Muscle layer of colon (tissue), 2 donors: ENCODE data around the gene TMEM254.
"Not testable (repeated sequence)": the region's sequence is repeated elsewhere in the genome, so short reads cannot be mapped to it uniquely, and the experiment has no call there.

Source experiments
- H3K27ac ChIP-seq: one replicate; pipeline ENCODE4 v1.7.0; 2013; ENCODE audit warnings: low read depth, mild to moderate bottlenecking, low read length, moderate library complexity
- H3K27me3 ChIP-seq, 2 donors: one replicate each; pipeline ENCODE4 v1.7.0; 2013; ENCODE audit warnings: low read length in 2 of 2, mild to moderate bottlenecking in 2 of 2; ENCODE audit not compliant: insufficient read depth in 2 of 2, control insufficient read depth in 1 of 2
- H3K36me3 ChIP-seq: one replicate; pipeline ENCODE4 v1.7.0; 2013; ENCODE audit warnings: mild to moderate bottlenecking, low read length; ENCODE audit not compliant: insufficient read depth
- H3K4me1 ChIP-seq: one replicate; pipeline ENCODE4 v1.7.0; 2013; ENCODE audit warnings: mild to moderate bottlenecking, low read length; ENCODE audit not compliant: insufficient read depth
- H3K4me3 ChIP-seq, 2 donors: one replicate each; pipeline ENCODE4 v1.7.0; 2013; ENCODE audit warnings: low read length in 2 of 2, low read depth in 1 of 2, mild to moderate bottlenecking in 1 of 2, moderate library complexity in 1 of 2
- H3K9ac ChIP-seq: one replicate; pipeline ENCODE4 v1.7.0; 2013; ENCODE audit warnings: low read length
- H3K9me3 ChIP-seq: one replicate; pipeline ENCODE4 v1.7.0; 2013; ENCODE audit warnings: mild to moderate bottlenecking, low read length
- donor health status: abdominal sarcoma.
- donor health status: Adenocarcinoma of cecum.

The TMEM254 gene

DNA sequence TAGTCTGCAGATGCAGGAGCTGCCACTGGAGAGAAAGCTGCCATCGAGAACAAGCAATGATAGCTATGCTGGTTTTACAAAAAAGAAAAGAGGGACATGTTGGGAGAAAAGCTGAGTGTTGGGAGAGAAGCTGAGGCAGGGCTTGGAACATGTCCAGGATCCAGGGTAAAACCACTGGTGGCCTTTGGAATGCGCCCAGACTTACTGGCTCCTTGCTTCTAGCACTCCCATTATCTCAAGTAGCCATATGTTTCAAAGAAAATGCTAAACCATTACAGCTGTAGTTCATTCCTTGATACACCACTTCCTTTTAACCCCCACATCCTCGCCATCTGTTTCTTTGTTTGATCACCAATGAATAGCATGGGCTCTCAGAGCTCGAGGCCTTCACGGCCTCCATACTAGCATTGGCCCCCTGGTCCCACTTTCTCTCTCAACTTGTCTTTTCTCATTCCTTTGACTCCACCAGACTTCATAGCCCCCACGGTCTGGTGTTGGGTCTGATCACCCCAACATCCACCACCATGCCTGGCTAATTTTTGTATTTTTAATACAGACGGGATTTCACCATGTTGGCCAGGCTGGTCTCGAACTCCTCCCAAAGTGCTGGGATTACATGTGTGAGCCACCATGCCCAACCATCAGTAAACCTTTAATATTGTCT is 30.2 kb downstream of the TMEM254 start:
- Histone ChIP-seq H3K4me1 (no peaks in the 10 kb centered on the region), H3K4me3 (no peak overlapping the region), H3K27me3 (no peaks in the 10 kb centered on the region), H3K9ac (no peak overlapping the region), H3K27ac (no peak overlapping the region), H3K36me3 (no peaks in the 10 kb centered on the region), H3K9me3 (no peaks in the 10 kb centered on the region)

DNA sequence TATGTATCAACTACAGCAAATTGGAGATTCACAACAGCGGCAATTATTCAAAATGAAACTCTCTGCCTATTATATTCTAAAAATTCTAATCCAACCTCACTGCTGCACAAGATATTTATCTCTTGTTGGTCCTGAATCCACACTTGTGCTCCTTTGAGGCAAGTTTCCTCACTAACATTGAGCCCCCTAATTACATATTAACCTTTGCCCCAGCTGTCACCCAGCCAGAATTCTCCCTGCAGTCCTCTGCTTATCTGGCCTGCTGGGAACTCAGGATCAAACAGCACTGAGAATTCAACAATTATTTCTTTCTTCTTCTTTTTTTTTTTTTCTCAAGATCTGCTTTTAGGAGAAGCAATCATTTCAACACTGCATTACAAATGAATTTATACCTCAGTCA is 32.5 kb downstream of the TMEM254 start:
- no peak overlapping the region for H3K27ac ChIP-seq
- H3K4me3 ChIP-seq, result no peak overlapping the region
- no peaks in the 10 kb centered on the region for H3K9me3 ChIP-seq

GRCh38 chr10:80118669-80119068 is 40.2 kb downstream of the TMEM254 start:
- no peaks in the 10 kb centered on the region for H3K27me3 ChIP-seq
- H3K4me3 ChIP-seq, result no peak overlapping the region
- H3K27ac ChIP-seq, result no peak overlapping the region
- no peaks in the 10 kb centered on the region for H3K9me3 ChIP-seq
- H3K4me1 ChIP-seq, result no peaks in the 10 kb centered on the region
- H3K9ac ChIP-seq, result no peak overlapping the region
- no peaks in the 10 kb centered on the region for H3K36me3 ChIP-seq

More for the DNA sequence above, 32.5 kb downstream of the TMEM254 start:
- no peak overlapping the region for H3K9ac ChIP-seq
- H3K4me1 ChIP-seq, result no peaks in the 10 kb centered on the region
- no peaks in the 10 kb centered on the region for H3K36me3 ChIP-seq
- H3K27me3 ChIP-seq, result no peaks in the 10 kb centered on the region

DNA sequence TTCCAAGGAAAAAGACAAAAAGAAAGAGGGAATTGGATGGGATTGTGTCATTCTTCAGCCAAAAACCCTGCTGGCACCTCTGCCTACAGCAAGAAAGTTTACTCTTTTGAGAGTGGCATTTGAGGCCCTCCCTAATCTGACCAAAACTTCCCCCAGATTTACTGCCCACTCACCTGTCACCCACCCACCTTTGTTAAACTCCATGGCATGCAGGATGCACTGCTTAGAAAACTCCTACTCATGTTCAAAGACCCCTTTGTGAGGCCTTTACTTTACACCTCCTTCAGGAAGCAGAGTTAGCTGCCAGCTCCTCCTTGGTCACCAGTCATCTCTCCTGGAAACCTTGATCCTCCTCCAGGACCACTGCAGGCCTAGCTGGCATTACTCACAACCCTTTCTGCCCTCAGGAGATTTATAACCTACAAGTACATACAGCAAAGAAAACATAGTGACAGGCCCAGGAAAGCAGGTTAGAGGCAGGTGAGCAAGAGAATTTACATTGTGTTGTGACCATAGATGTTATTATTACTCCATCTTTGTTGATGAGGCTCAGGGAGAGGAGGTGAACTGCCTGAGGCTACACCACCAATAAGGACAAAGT is 43.7 kb downstream of the TMEM254 start:
- Histone ChIP-seq H3K4me1 (no peaks in the 10 kb centered on the region), H3K4me3 (no peak overlapping the region), H3K9me3 (no peaks in the 10 kb centered on the region), H3K36me3 (no peaks in the 10 kb centered on the region), H3K9ac (no peak overlapping the region), H3K27ac (no peak overlapping the region), H3K27me3 (no peaks in the 10 kb centered on the region)

DNA sequence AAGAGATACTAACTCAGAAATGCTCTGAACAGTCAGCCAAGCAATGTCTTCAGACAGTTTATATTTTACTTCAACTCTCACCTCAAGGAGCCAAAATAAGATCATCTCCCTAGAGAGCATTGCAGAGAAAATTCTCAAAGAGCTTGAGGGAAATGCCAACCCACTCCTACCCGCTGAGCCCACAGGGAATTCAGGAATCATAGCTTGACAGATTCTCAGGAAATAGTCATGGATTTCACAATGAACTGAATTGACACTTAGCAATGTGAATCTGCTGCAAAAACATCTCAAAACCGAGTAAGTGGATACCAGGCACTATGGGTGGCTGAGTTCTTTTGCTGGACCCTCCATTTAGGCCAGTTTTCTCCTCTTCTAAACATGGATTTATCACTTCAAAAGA is 44.3 kb downstream of the TMEM254 start:
- Histone ChIP-seq H3K9ac (no peak overlapping the region), H3K27ac (no peak overlapping the region), H3K9me3 (no peaks in the 10 kb centered on the region), H3K4me3 (no peak overlapping the region), H3K27me3 (no peaks in the 10 kb centered on the region), H3K36me3 (no peaks in the 10 kb centered on the region), H3K4me1 (no peaks in the 10 kb centered on the region)

GRCh38 chr10:80126876-80127275 is 48.4 kb downstream of the TMEM254 start:
- no peak overlapping the region for H3K27ac ChIP-seq
- H3K27me3 ChIP-seq, result no peaks in the 10 kb centered on the region
- H3K4me3 ChIP-seq, result no peak overlapping the region
- H3K36me3 ChIP-seq, result no peaks in the 10 kb centered on the region
- no peak overlapping the region for H3K9ac ChIP-seq
- H3K4me1 ChIP-seq, result no peaks in the 10 kb centered on the region
- no peaks in the 10 kb centered on the region for H3K9me3 ChIP-seq

- H3K4me3 ChIP-seq, result no peak overlapping the region
- H3K36me3 ChIP-seq, result no peaks in the 10 kb centered on the region
- H3K27me3 ChIP-seq, result peaks cover 5 to 16% of the 10 kb centered on the region in 2 donors
- H3K27ac ChIP-seq, result no peak overlapping the region
- H3K4me1 ChIP-seq, result no peaks in the 10 kb centered on the region
- no peaks in the 10 kb centered on the region for H3K9me3 ChIP-seq
- no peak overlapping the region for H3K9ac ChIP-seq
Measured at GRCh38 chr10:80131499-80131901, 53.0 kb downstream of the TMEM254 start.

DNA sequence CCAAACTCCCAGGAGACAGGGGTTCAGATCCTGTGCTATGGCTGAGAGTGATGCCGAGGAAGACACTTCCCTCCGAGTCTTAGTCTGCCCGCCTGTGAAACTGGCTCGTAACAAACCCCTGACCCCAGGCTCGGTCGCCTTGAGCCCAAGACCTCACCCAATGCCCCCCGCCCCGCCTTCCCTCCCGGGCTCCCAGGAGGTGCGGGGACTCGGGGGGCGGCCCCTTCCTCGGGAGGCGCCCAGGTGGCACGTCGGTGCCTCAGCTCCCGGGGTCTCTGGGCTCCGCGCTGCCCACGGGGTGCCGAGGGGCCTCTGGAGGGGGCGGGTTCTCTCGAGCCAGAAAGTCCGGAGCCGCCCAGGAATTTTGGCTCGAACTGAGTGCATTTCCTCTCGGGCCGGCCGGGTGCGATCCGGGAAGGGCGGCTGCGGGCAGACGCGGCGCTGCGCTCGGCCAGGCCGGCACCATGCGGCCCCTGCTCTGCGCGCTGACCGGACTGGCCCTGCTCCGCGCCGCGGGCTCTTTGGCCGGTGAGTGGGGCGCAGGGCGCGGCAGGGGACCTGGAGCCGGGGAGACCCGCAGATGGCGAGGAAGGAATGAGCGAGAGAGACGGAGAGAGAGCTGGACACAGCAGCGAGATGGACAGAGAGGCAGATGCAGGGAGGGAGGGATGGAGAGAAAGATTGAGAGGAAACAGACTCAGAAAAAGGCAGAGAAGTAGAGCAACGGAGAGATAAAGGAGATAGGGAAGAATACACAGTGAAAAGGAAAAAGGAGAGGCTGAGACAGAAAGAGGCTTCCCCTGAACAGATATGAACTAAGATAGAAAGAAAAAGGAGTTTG is 54.1 kb downstream of the TMEM254 start, which contains the start of gene PLAC9:
Gene PLAC9 (plus strand): TSS at position 432 of the 841 bp plus-strand sequence. CDS start 33 bp downstream, at position 465.
- no peaks in the 10 kb centered on the region for H3K9me3 ChIP-seq
- H3K9ac ChIP-seq, result peak within 1 kb of the TSS; percentile 49
- peak within 1 kb of the TSS; percentile 45 to 50 for H3K4me3 ChIP-seq
- no peaks in the 10 kb centered on the region for H3K36me3 ChIP-seq
- H3K27me3 ChIP-seq, result peaks cover 5 to 22% of the 10 kb centered on the region in 2 donors
- H3K27ac ChIP-seq, result peak within 1 kb of the TSS; percentile 36
- H3K4me1 ChIP-seq, result no peaks in the 10 kb centered on the region

DNA sequence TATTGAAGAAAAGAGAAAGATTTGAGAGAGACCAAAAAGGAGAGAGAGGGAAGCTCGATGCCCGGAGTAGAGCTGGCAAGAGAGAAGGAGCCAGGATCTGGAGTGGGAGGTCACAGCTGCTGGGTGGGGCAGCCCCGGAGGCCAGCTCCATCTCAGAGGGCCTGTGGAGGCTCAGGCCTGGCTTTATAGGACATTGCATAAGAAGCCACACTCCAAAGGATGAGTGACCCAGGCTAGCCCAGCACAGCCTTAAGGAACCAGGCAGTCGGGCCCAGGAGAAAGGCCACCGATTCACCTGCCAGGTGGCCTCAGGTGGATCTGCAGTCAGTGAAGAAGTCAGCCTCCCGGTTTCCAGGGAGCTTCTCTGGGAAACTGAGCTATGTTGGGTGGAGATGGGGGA is 54.7 kb downstream of the TMEM254 start:
- Histone ChIP-seq H3K4me1 (no peaks in the 10 kb centered on the region), H3K9me3 (no peaks in the 10 kb centered on the region), H3K27me3 (peaks cover 5 to 22% of the 10 kb centered on the region in 2 donors), H3K27ac (peak overlapping the region; percentile 36), H3K9ac (peak overlapping the region; percentile 49), H3K36me3 (no peaks in the 10 kb centered on the region), H3K4me3 (peak overlapping the region in 1 of 2 donors; percentile 50)

GRCh38 chr10:80133687-80134086 is 55.2 kb downstream of the TMEM254 start:
- H3K36me3 ChIP-seq, H3K4me1 ChIP-seq, H3K9me3 ChIP-seq, H3K9ac ChIP-seq: not testable (repeated sequence)
- peaks cover 5 to 22% of the 10 kb centered on the region in 2 donors for H3K27me3 ChIP-seq
- peak overlapping the region; percentile 36 for H3K27ac ChIP-seq
- peak overlapping the region in 1 of 2 donors; percentile 22 for H3K4me3 ChIP-seq

DNA sequence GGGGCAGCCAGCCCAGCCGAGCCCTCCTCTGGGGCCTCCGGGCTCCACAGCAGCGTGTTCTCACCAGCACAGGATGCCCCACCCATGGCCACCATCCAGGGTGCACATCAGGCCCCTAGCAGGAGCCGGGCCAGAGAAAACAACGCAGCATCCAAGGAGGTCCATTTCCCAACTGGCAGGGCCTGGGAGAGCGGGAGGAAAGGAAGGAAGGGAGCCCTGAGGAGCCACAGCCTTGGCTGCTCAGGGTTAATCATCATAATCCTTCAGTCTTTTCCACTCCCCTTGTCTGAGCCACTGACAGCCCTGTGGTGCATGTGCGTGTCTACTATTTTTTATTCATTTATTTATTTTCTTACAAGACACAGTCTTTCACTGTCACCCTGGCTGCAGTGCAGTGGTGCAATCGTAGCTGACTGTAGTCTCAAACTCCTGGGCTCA is 57.7 kb downstream of the TMEM254 start:
- Histone ChIP-seq H3K4me3 (no peak overlapping the region), H3K27me3 (peaks cover 5 to 22% of the 10 kb centered on the region in 2 donors), H3K4me1 (no peaks in the 10 kb centered on the region), H3K9me3 (no peaks in the 10 kb centered on the region), H3K9ac (no peak overlapping the region), H3K36me3 (no peaks in the 10 kb centered on the region), H3K27ac (no peak overlapping the region)
